Keratinocyte (primary cell): Measurements from ENCODE around the gene RIC8A.

Source experiments
- CTCF ChIP-seq, 3 experiments: IDR thresholded peaks in 1 of 3; conservative IDR thresholded peaks in 1 of 3; optimal IDR thresholded peaks in 1 of 3; 2 replicates in 2 of 3; 3 replicates in 1 of 3; pipeline versions ENCODE3 to v1.5.1; 2011; ENCODE audit warnings: low read length in 3 of 3, mild to moderate bottlenecking in 3 of 3, moderate library complexity in 2 of 3, control low read depth in 1 of 3, inconsistent platforms in 1 of 3; ENCODE audit not compliant: insufficient read depth in 2 of 3; ENCODE audit errors: extremely low read depth in 1 of 3
- EZH2 ChIP-seq: IDR thresholded peaks from one replicate; pipeline ENCODE4 v1.6.1; 2012; ENCODE audit warnings: inconsistent platforms, mild to moderate bottlenecking, low read length, moderate library complexity

DNA sequence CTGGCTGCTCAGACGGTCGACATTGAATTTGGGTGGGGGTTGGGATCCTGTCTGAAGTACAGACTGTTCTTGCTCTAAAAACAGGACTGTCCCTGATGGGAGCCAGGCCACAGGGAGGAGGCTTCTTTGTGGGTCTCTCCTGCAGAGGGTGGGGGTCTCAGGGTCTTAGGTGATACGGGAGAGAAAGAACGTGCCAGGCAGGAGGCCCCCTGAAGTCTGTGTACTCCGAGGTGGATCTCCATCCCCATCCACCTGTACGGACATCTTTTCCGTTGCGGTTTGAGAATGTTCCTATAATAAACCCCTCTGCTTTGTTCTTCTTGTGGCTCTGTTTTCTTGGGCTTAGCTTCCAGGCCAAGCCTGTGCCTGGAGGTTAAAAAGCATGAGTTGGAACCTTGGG, 45.2 kb downstream of the RIC8A start:
- no peak for TF ChIP-seq CTCF (optimal IDR thresholded peaks at IDR 0.05 in 1 of 3, IDR thresholded peaks at IDR 0.05 in 1 of 3, conservative IDR thresholded peaks at IDR 0.05 in 1 of 3; ENCODE audit: extremely low read depth in 1 of 3, insufficient read depth in 2 of 3, low read length in 3 of 3)
- no peak for TF ChIP-seq EZH2
